ENCODE measurements around the gene ARHGEF26.
"Not testable (repeated sequence)": the region's sequence is repeated elsewhere in the genome, so short reads cannot be mapped to it uniquely, and the experiment has no call there.

Gene ARHGEF26

DNA sequence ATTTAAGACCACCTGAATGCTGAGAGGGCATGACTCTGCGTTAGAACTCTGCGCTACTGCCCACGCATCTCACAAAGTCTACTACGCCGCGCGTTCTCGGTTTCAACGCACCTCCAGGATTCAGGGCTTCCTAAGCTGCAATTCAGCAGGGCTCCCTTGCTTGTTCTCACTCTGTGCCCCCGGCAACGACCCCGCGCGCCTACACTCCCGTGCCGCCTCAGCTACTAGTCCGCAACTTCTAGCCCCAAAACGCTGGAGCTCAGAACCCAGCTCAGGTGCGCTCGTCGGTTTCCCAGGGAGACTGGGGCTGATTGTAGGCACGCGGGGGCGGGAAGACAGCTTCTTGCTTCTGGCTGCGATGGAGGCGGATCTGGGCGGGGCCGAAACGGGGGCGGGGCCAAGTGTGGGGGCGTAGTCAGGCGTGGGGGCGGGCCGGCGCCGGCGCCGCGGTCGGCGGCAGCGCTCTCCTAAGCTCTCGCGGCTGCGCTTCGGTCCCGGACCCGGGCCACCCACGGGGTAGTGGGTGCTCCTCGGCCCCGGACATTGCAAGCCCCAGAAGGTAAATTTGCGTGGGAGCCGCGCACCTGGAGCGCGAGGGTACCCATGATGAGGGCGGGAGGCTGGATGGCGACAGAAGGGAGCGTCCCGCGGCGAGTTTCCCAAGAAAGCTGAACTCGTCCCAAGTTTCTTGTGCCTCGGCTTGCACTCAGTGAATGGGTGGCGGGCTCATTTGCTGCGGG, at the start of gene ARHGEF26:
Gene ARHGEF26 (plus strand): TSS at position 430 of the 740 bp plus-strand sequence. CDS start 603 bp downstream, outside the sequence.
- peak within 1 kb of the TSS in 14 of 21 experiments; percentile 6 to 83 (median 72) for H3K27ac ChIP-seq

GRCh38 chr3:154074966-154075365, 46.2 kb upstream of the ARHGEF26 start:
- no peak overlapping the region for H3K27ac ChIP-seq
- H3K4me3 ChIP-seq = no peak overlapping the region

More for the DNA sequence above, at the start of gene ARHGEF26:
- H3K4me3 ChIP-seq = peak within 1 kb of the TSS; percentile 43 to 78 (median 65)

DNA sequence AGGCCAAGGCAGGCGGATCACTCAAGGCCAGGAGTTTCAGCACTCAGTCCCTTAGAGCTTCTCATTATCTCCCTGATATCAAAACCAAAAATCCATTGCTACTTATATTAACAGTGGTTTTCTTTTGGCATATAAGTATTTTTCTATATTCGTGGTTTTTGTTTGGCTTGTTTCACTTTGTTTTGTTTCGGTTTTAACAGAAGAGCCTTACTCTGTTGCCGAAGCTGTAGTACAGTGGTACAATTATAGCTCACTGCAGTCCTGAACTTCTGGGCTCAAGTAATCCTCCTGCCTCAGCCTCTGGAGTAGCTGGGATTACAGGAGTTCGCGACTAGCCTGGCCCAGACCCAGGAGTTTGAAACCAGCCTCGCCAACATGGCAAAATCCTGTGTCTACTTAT, 42.5 kb upstream of the ARHGEF26 start:
- H3K4me3 ChIP-seq = no peak overlapping the region
- H3K27ac ChIP-seq = no peak overlapping the region

- H3K4me3 ChIP-seq = no peak overlapping the region
- no peak overlapping the region for H3K27ac ChIP-seq
Observed at GRCh38 chr3:154081305-154081704, 39.9 kb upstream of the ARHGEF26 start.

DNA sequence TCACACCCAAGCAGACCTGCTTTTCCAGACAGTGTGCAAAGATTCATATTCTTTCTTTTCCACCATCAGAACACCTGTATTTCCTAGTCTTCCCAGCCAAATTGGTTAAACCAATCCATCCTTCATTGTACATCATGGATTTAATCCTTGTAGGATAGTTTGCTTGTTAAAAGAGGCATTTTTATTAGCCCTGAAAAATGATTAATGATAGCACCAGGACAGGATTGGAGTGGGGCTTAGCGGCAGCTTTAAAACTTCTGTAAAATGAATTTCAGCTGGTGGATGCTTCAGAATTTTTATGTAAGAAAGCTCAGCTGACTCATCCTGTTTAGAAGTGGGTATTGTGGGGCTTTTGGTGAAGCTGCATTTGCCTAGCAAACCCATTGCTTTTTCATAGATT, 36.1 kb upstream of the ARHGEF26 start:
- Histone ChIP-seq H3K27ac (no peak overlapping the region), H3K4me3 (no peak overlapping the region)

- Histone ChIP-seq H3K27ac (no peak overlapping the region), H3K4me3 (no peak overlapping the region)
Observed at GRCh38 chr3:154085799-154086198, 35.4 kb upstream of the ARHGEF26 start.

DNA sequence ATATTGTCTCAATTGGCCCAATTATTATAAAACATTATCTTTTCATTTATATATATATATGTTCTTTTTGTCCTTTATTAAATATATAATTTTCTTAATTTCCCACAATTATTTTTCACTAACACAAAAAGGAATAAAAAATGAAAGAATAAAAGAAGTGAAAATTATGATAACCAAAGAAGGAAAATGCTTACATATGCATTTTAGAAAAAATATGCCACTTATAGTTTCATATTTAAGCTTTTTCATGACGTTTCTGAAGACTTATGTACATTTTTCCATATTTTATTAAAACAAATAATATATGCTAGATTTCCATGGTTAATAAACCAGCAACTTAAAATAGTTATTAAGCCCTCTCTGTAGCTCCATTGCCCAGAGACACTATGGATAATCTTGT, 34.9 kb upstream of the ARHGEF26 start:
- H3K4me3 ChIP-seq = no peak overlapping the region
- H3K27ac ChIP-seq = no peak overlapping the region

- not testable (repeated sequence) for H3K27ac ChIP-seq, H3K4me3 ChIP-seq
Observed at GRCh38 chr3:154087756-154088480, 33.3 kb upstream of the ARHGEF26 start.

GRCh38 chr3:154089421-154090420, 31.5 kb upstream of the ARHGEF26 start:
- H3K27ac ChIP-seq = no peak overlapping the region
- no peak overlapping the region for H3K4me3 ChIP-seq

DNA sequence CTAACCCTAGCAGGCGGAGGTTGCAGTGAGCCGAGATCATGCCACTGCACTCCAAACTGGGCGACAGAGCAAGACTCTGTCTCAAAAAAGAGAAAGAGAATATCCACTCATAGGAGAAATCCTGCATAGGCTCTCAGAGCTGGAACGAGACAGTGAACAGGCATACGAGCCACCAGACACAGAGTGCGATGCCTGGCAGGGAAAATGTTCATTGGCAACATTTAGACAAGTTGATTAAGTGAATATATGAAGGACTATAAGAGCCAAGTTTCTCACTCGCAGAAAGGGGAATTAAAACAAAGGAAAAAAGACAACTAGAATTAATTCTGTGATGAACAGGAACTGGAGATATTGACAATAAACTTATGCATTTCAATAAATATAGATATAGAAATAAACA, 27.1 kb upstream of the ARHGEF26 start:
- Histone ChIP-seq H3K4me3 (no peak overlapping the region), H3K27ac (no peak overlapping the region)

GRCh38 chr3:154095832-154096421, 25.3 kb upstream of the ARHGEF26 start:
- H3K4me3 ChIP-seq = no peak overlapping the region
- no peak overlapping the region for H3K27ac ChIP-seq

- Histone ChIP-seq H3K27ac (no peak overlapping the region), H3K4me3 (no peak overlapping the region)
Observed at GRCh38 chr3:154098376-154098775, 22.8 kb upstream of the ARHGEF26 start.

DNA sequence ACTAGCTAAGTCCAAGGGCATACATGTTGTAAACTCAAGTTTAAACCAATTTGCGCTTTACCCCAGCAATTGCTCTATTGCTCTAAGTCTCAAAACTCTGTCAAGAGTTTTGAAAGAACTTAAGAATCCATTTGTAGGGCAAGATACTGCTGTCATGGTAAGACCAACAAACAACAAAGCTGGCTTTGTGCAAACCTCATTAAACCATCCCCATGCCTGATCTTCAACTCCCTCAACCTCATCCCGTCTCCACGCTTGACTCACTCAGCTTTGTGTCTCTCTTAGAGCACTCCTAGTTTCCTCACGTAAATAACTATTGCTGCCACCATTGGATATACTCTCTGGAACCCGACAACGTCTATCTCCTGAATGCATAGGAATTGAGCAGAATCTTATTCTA, 20.6 kb upstream of the ARHGEF26 start:
- Histone ChIP-seq H3K27ac (no peak overlapping the region), H3K4me3 (no peak overlapping the region)

DNA sequence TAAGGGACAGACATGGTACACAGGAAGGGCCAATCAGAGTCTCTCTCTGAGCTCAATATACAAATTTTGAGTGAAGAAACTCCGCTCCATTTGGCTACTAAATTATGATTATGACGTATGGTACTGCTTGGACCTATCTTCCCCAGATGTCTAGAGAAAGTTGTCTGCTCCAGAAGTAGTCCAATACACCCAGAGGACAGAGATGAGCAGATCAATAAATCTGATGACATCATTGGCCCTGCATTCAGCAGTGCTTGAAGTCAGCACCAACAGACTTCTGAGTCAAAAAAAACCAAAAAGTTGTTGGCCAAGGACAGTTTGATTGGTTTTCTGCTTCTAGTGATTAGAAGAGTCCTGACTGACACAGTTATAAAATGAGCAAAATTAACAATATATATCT, 19.9 kb upstream of the ARHGEF26 start:
- no peak overlapping the region for H3K27ac ChIP-seq
- no peak overlapping the region for H3K4me3 ChIP-seq

- H3K4me3 ChIP-seq = no peak overlapping the region
Observed at GRCh38 chr3:154102225-154102624, 19.0 kb upstream of the ARHGEF26 start.

GRCh38 chr3:154105218-154105975, 15.8 kb upstream of the ARHGEF26 start:
- Histone ChIP-seq H3K27ac (no peak overlapping the region), H3K4me3 (no peak overlapping the region)

More at GRCh38 chr3:154102225-154102624, 19.0 kb upstream of the ARHGEF26 start:
- H3K27ac ChIP-seq = no peak overlapping the region

DNA sequence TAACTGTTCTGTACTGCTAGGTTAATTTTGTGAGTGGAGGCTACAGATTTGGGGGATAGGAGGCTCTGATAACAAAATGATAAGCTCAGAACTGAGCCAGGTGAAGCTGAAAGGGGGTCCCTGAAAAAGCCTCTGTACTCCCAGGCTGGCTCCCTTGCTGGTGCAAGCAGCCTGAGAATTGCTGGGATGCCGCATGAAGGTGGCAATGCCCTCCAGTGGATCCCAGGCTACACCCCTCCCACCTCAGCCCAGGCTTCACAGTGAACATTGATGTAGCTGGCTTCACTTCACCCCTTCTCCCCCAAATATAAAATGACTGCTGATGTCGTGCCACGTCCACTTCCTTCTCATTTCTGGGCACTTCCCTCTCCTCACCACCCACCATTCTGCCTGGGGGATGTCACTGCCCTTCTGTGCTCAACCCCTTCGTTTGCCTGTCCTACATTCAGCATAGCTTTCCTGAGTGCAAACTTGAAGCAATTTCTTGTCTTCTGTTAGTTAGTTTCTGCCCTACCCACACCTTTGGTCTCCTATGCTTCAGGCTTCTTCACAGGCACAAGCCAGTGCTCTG, 9.7 kb upstream of the ARHGEF26 start:
- H3K27ac ChIP-seq = no peak overlapping the region
- no peak overlapping the region for H3K4me3 ChIP-seq

- H3K4me3 ChIP-seq = no peak overlapping the region
- H3K27ac ChIP-seq = no peak overlapping the region
Observed at GRCh38 chr3:154112146-154112852, 8.9 kb upstream of the ARHGEF26 start.

Measured in skin epidermis (tissue), 12 donors.